HL-60 (cell line): ENCODE data around the gene OR2AE1.

Source experiments
- DNase-seq, 2 experiments: peaks; one replicate each; pipeline ENCODE4 v3.0.0-alpha.2; 2010 to 2020; ENCODE audit warnings: low read depth in 1 of 2, low spot score in 1 of 2
- H3K27ac ChIP-seq: fragments of 250-450 bp; sonication (Bioruptor Pico); replicated peaks from 2 replicates; pipeline ENCODE4 v1.5.1; 2020; ENCODE audit warnings: mild to moderate bottlenecking, moderate library complexity
- H3K27me3 ChIP-seq: fragments of 250-450 bp; sonication (Bioruptor Pico); 2 replicates; pipeline ENCODE4 v1.5.1; 2021; ENCODE audit warnings: mild to moderate bottlenecking, moderate library complexity; ENCODE audit not compliant: insufficient read depth, poor library complexity, severe bottlenecking
- H3K4me3 ChIP-seq: replicated peaks from 2 replicates; pipeline ENCODE4 v1.5.1; 2011; ENCODE audit warnings: mild to moderate bottlenecking, control low read depth, low read length; ENCODE audit not compliant: insufficient read depth
- GABPA ChIP-seq: IDR thresholded peaks from 2 replicates; pipeline ENCODE4 v1.6.1; 2012; ENCODE audit warnings: low read depth
- POLR2AphosphoS5 ChIP-seq: IDR thresholded peaks from 2 replicates; pipeline ENCODE4 v1.6.1; 2012; ENCODE audit warnings: low read depth
- REST ChIP-seq: IDR thresholded peaks from 2 replicates; pipeline ENCODE4 v1.6.1; 2012; ENCODE audit warnings: low read depth; ENCODE audit not compliant: insufficient replicate concordance
- SPI1 ChIP-seq: IDR thresholded peaks from 2 replicates; pipeline ENCODE4 v1.6.1; 2012; ENCODE audit warnings: low read depth, mild to moderate bottlenecking, borderline replicate concordance
- TF ChIP-seq, protein P1 (sequence below): IDR thresholded peaks from one replicate; pipeline ENCODE4 v1.5.1; 2011; ENCODE audit warnings: low read length, control low read depth, inconsistent platforms; ENCODE audit not compliant: insufficient read depth

The OR2AE1 gene

GRCh38 chr7:99860281-99861127 is 16.3 kb downstream of the OR2AE1 start:
- no peaks in the 10 kb centered on the region for H3K27me3 ChIP-seq
- H3K27ac ChIP-seq, result no peak overlapping the region
- DNase-seq, result no peak
- no peak for TF ChIP-seq GABPA
- TF ChIP-seq SPI1, result no peak
- TF ChIP-seq, protein P1, sequence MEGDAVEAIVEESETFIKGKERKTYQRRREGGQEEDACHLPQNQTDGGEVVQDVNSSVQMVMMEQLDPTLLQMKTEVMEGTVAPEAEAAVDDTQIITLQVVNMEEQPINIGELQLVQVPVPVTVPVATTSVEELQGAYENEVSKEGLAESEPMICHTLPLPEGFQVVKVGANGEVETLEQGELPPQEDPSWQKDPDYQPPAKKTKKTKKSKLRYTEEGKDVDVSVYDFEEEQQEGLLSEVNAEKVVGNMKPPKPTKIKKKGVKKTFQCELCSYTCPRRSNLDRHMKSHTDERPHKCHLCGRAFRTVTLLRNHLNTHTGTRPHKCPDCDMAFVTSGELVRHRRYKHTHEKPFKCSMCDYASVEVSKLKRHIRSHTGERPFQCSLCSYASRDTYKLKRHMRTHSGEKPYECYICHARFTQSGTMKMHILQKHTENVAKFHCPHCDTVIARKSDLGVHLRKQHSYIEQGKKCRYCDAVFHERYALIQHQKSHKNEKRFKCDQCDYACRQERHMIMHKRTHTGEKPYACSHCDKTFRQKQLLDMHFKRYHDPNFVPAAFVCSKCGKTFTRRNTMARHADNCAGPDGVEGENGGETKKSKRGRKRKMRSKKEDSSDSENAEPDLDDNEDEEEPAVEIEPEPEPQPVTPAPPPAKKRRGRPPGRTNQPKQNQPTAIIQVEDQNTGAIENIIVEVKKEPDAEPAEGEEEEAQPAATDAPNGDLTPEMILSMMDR, result no peak
- TF ChIP-seq POLR2AphosphoS5, result no peak
- no peak for TF ChIP-seq REST
- H3K4me3 ChIP-seq, result no peak overlapping the region

- Histone ChIP-seq H3K27ac (no peak overlapping the region), H3K4me3 (no peak overlapping the region), H3K27me3 (no peaks in the 10 kb centered on the region)
- TF ChIP-seq, protein P1, result no peak
- TF ChIP-seq GABPA (no peak), REST (no peak), SPI1 (no peak), POLR2AphosphoS5 (no peak)
- no peak for DNase-seq
Measured at GRCh38 chr7:99855236-99855635, 21.6 kb downstream of the OR2AE1 start.

GRCh38 chr7:99848420-99849216 is 28.2 kb downstream of the OR2AE1 start:
- DNase-seq, result no peak
- H3K27me3 ChIP-seq, result no peaks in the 10 kb centered on the region
- TF ChIP-seq POLR2AphosphoS5 (no peak), GABPA (no peak), SPI1 (no peak), REST (no peak)
- TF ChIP-seq, protein P1, result no peak
- no peak overlapping the region for H3K4me3 ChIP-seq
- H3K27ac ChIP-seq, result no peak overlapping the region
